A172 (cell line): Measurements from ENCODE around the gene NEDD8. TPM values are rescaled to one million over a fixed set of nuclear protein-coding genes. Genes with fewer than 3 reads are reported as not detected.

Source experiments
- DNase-seq: peaks from one replicate; pipeline ENCODE4 v3.0.0-alpha.2; 2015; ENCODE audit warnings: low spot score
- total RNA-seq: library from RNA; depleted of rRNA; stranded (reverse); fragments of >200 nt; shearing (Covaris generic); gene quantifications from 2 replicates; pipeline ENCODE4 v1.2.3, GENCODE V29; 2014

NEDD8 gene
- total RNA-seq, 1 experiment from 2014 or later: 286 TPM

DNA sequence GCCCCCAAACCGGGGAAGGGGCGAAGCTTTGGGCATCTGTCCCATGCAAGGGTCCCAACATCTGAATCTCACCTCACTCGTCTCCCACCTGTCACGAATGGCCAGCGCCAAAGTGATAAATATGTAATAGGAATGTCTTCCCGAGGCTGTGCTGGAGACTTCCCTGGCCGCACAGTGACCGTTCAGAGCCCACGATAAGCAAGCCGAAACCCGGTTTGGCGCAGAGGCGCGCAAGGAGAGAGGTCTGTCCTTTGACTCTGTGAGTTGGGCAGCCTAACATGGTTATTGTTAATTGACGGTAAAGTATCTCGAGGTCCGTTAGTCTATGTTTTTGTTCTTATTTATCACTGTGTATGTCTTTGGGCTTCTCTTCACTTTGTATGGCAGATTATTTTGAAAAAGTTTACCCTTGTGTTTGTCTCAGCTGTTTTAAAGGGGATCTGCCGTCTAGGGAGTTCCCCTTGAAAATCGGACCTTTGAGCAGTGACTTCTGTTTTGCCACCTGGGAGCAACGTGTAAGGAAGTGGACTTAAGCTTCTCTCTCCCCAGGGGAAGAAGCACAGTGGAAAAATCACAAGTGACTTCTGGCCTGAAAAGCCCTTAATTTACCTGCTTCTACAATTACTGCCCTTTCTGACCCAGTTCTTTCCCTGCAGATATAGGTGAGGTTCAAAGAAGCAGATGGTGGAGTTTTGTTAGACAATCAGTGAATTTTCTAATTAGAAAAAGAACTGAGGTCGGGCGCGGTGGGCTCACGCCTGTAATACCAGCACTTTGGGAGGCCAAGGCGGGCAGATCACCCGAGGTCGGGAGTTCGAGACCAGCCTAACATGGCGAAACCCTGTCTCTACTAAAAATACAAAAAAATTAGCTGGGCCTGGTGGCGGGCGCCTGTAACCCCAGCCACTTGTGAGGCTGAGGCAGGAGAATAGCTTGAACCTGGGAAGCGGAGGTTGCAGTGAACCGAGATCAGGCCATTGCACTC, 35.8 kb downstream of the NEDD8 start:
- DNase-seq: no peak

GRCh38 chr14:24195186-24196070, 36.7 kb downstream of the NEDD8 start, which contains the start of gene TM9SF1:
TSS of gene TM9SF1 (minus strand) at chr14:24195441. CDS start at chr14:24195019, 422 bp downstream.
- DNase-seq: peak; percentile 59

DNA sequence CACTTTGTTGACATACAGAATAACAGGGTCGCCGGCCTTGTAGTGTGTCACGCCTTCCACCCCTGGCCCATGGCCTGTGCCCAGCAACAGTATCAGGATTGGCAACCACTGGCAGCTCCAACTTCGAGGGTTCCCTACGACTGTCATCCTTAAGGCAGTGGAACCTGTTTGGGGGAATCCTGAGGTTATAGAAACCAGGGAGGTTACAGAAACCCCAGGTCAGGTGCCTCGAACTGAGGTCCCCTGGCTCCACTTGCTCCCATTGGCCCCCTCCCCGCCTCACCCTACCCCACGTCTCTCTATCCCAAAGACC, 37.3 kb downstream of the NEDD8 start:
- DNase-seq: no peak

DNA sequence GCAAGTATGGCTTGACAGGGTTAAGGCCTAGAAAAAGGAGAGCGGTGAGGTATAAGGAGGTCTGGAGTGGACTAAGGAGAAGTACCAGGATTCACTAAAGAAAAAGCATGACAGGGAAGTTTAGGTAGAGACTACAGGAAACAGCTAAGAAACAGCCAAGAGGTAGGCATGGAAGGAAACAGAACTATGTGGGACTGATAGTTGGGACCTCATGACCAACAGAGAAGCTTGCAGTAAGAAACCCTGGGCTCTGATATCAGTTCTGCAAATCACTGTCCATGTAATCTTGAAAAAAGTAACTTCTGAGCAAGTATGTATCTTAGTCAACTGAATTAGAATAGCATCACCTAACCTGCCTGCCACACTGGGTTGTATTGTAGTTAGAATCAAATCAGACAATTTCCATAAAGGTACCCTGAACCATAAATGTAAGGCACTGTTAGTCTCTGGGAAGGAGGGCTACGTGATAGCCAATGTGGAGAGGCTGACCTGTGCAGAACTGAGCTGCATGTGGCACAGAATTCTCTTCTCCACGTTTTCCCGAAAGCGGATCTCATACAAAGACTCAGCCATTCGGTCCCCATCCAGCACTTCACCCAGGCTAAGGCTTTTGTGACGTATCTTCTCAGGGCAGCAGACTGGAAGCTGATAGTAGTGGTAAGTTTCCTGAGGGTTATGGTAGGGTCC, 37.8 kb downstream of the NEDD8 start:
- no peak for DNase-seq

DNA sequence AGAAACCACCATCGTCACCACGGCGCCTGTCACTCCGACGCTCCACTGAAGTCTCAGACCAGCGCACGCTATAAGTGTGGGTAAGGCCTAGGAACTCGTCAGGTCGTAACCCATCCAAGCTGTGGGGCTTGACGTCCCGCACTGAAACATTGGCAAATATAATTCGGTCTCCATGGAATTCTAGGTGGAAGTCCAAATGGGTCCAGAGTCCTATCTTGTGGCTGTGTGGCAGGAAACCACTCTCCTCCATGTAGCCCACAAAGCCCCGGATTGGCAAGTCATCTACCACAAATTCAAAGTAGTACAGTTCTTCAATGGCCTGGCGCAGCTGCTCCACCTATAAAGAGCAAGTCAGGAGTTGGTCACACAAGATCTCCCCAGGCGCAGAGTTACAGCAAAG, 39.2 kb downstream of the NEDD8 start:
- no peak for DNase-seq

DNA sequence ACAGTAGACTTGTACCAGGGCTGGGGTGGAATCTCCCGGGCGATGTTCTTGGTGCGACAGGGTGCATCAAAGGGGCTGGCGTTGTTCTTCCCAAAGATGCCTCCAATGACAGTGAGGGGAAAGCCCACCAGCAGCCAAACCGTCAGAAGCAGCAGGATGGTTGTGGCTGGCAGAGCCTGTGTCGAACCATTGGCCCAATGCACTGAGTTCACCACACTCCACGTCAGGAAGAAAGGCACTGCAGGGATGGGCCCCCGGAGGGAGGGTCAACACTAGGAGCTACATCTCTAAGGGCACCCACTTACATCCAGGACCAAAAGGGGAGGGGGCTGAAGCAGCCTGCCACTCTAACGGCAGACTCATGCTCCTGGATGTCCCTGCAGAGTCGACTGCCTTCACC, 41.8 kb downstream of the NEDD8 start:
- no peak for DNase-seq

DNA sequence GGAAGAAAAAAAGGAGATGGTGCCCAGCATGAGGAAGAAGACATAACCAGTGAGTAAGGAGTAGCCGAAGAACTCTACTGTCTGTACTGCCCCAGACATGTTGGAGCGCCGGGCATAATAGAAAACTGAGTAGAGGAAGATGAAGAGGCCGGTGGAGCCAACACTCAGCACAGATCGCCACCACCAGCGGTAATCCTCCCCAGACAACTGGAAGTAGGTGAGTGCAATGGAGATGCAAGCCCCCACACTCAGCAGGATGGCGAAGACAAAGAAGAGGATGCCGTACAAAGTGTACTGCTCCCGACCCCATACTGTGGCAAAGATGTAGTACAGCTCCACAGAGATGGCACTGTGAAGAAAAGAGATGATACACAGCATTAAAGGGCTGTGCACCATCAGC, 42.7 kb downstream of the NEDD8 start:
- no peak for DNase-seq

GRCh38 chr14:24189059-24189375, 43.1 kb downstream of the NEDD8 start:
- no peak for DNase-seq

DNA sequence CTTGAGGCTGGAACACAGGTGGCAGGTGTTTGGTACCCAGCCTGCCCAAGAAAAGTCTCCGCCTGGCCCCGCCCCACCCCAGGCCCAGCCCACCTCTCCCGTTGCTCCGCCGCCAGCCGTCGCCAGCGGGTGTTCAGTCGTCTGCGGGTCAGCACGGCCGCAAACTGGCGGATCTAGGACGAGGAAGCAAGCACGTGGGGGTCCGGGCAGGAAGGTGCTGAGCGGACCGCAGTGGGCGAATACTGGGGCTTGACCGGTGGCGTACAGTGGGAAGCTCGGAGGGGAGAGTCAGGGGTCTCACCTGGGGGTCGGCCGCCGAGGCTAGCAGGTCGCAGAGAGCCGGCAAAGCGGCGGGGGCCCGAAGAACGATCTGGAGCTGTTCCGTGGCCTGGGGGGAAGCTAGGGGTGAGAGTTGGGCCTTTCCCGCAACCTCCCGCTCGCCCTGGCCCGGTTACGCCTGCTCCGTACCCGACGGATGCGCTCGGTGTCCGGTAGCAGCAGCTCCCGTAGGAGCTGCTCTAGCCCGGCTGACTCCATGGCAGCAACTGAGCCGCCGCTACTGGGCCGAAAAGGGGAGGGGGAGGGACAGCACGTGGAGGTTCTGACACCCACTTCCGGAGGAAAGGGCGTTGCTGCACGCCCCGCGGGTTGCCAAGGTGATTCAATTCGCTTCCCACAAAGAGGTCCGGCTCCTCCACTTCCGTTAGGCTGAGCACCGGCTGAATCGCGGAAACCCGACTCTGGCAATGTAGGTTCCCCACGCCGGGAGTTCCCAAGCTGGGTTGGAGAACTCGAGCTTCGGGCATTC, 43.7 kb downstream of the NEDD8 start, which contains the start of gene IPO4:
IPO4 (minus strand) TSS at position 566 of the 808 bp plus-strand sequence; CDS start at position 537, 29 bp downstream.
- peak; percentile 91 for DNase-seq

DNA sequence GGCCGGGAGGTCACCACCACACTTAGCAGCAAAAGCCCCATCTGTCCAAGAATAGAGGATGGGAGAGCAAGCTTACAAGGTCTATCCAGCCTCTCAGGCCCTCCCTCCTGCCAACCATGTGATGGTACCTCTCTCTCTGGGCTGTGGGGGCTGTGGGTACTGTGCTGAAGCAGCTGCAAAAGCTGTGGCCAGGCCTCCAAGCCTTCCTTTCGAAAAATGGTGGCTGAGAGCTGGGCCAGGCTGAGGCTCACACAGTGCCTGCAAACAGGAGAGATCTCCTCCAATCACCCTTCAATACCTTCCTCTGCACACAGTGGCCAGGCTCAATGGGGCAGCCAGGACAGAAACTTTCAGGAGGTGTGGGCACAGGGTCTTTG, 44.6 kb downstream of the NEDD8 start:
- no peak for DNase-seq

GRCh38 chr14:24186831-24187538, 45.2 kb downstream of the NEDD8 start:
- DNase-seq: no peak

DNA sequence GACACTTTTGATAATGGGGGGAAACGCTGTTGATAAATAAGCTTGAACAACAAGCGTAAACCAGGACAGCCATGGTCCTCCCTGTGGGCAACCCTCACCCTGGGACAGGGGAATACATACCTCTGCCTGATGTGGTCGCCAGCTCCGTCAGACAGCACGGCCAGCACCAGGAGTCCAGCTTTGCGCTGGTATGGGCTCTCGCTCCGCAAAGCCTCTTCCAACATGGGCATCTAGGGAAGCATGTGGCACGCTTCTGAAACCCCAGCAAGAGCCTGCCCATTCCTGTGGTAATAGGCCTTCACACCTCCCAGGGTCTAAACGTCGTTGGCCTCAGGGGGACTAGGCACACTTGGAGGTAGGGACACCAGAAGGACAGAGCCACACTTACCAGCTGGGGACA, 46.4 kb downstream of the NEDD8 start:
- no peak for DNase-seq

GRCh38 chr14:24185026-24185425, 47.1 kb downstream of the NEDD8 start:
- no peak for DNase-seq

- no peak for DNase-seq
Observed at GRCh38 chr14:24184104-24184970, 47.8 kb downstream of the NEDD8 start.

- no peak for DNase-seq
Observed at GRCh38 chr14:24183014-24183481, 49.1 kb downstream of the NEDD8 start.

- no peak for DNase-seq
Observed at GRCh38 chr14:24182110-24182882, 49.9 kb downstream of the NEDD8 start.

- DNase-seq: no peak
Observed at GRCh38 chr14:24181371-24182077, 50.6 kb downstream of the NEDD8 start.
